ENCODE data around the gene BBS12. TPM values are rescaled to one million over a fixed set of nuclear protein-coding genes. Genes with fewer than 3 reads are reported as not detected.
A peak's percentile ranks its signal among the peaks of the same experiment; 100 is the strongest.
"Not testable (repeated sequence)": the region's sequence is repeated elsewhere in the genome, so short reads cannot be mapped to it uniquely, and the experiment has no call there.

BBS12 gene
- total RNA-seq, 1 experiment from 2014 or later: 2.4 TPM

GRCh38 chr4:122783301-122784215 lies 51.1 kb downstream of the BBS12 start:
- peak; percentile 88 for DNase-seq (ENCODE audit: low read depth)
- in situ Hi-C loops (cut with HindIII; ENCODE audit: low pct_unique_long_range_greater_than_20kb, low sequenced_read_pairs): no loop called here

- in situ Hi-C loops (cut with HindIII; ENCODE audit: low pct_unique_long_range_greater_than_20kb, low sequenced_read_pairs): no loop called here
Measured at GRCh38 chr4:122784261-122784660, 51.8 kb downstream of the BBS12 start.

GRCh38 chr4:122785099-122785498 lies 52.6 kb downstream of the BBS12 start:
- in situ Hi-C loops (cut with HindIII; ENCODE audit: low pct_unique_long_range_greater_than_20kb, low sequenced_read_pairs): no loop called here
- DNase-seq (ENCODE audit: low read depth): no peak

More at GRCh38 chr4:122784261-122784660, 51.8 kb downstream of the BBS12 start:
- DNase-seq (ENCODE audit: low read depth): no peak

GRCh38 chr4:122786296-122786695 lies 53.8 kb downstream of the BBS12 start:
- in situ Hi-C loops (cut with HindIII; ENCODE audit: low pct_unique_long_range_greater_than_20kb, low sequenced_read_pairs): not testable (repeated sequence)
- DNase-seq (ENCODE audit: low read depth): peak; percentile 58

GRCh38 chr4:122786920-122787319 lies 54.4 kb downstream of the BBS12 start:
- in situ Hi-C loops (cut with HindIII; ENCODE audit: low pct_unique_long_range_greater_than_20kb, low sequenced_read_pairs); DNase-seq (ENCODE audit: low read depth): not testable (repeated sequence)

GRCh38 chr4:122787940-122788339 lies 55.4 kb downstream of the BBS12 start:
- in situ Hi-C loops (cut with HindIII; ENCODE audit: low pct_unique_long_range_greater_than_20kb, low sequenced_read_pairs): no loop called here
- no peak for DNase-seq (ENCODE audit: low read depth)

GRCh38 chr4:122788935-122789334 lies 56.4 kb downstream of the BBS12 start:
- no peak for DNase-seq (ENCODE audit: low read depth)
- in situ Hi-C loops (cut with HindIII; ENCODE audit: low pct_unique_long_range_greater_than_20kb, low sequenced_read_pairs): no loop called here

GRCh38 chr4:122793811-122794210 lies 61.3 kb downstream of the BBS12 start:
- DNase-seq (ENCODE audit: low read depth): no peak
- in situ Hi-C loops (cut with HindIII; ENCODE audit: low pct_unique_long_range_greater_than_20kb, low sequenced_read_pairs): no loop called here

Other genes with a start within 250 kb of the BBS12 start
- gene IL21, start 111.6 kb upstream of the BBS12 start, total RNA-seq (2014; rRNA removed; shearing (Covaris generic); ENCODE audit: low replicate concordance): not detected in 2 replicates
- gene FGF2, start 94.1 kb downstream of the BBS12 start, total RNA-seq (2014; rRNA removed; shearing (Covaris generic); ENCODE audit: low replicate concordance): 26.6 and 27.7 TPM in 2 replicates
- 27.6 and 37.7 TPM in 2 replicates for gene NUDT6, start 189.9 kb downstream of the BBS12 start, total RNA-seq (2014; rRNA removed; shearing (Covaris generic); ENCODE audit: low replicate concordance)

All from Caki2 (cell line).